HepG2 (cell line): ENCODE data around the gene TEX19. TPM values are rescaled to one million over a fixed set of nuclear protein-coding genes. Genes with fewer than 3 reads are reported as not detected.

Experiments
- GATAD2A ChIP-seq: IDR thresholded peaks from 2 replicates; pipeline ENCODE4 v1.6.1; 2016
- GTF2F1 ChIP-seq: fragments of 150-350 bp; IDR thresholded peaks from 2 replicates; pipeline ENCODE4 v1.6.1; 2014; ENCODE audit warnings: low read length
- JARID2 ChIP-seq: sonication (generic); formaldehyde crosslinking; IDR thresholded peaks from 2 replicates; pipeline ENCODE4 v1.8.1; 2023; ENCODE audit warnings: missing genetic modification reagents, inconsistent platforms; ENCODE audit not compliant: insufficient replicate concordance
- KDM3A ChIP-seq: IDR thresholded peaks from 2 replicates; pipeline ENCODE4 v1.6.1; 2018; ENCODE audit warnings: low read depth, missing compliant biosample characterization
- NCOR1 ChIP-seq: fragments of 200-600 bp; sonication (generic); IDR thresholded peaks from 2 replicates; pipeline ENCODE4 v1.7.0; 2017; ENCODE audit warnings: antibody characterized with exemption, low read length, borderline replicate concordance
- SIX1 ChIP-seq: sonication (generic); formaldehyde crosslinking; IDR thresholded peaks from 2 replicates; pipeline ENCODE4 v1.4.0; 2020; ENCODE audit warnings: missing genetic modification reagents, borderline replicate concordance
- YEATS2 ChIP-seq: sonication (generic); formaldehyde crosslinking; IDR thresholded peaks from 2 replicates; pipeline ENCODE4 v1.4.0; 2020; ENCODE audit warnings: missing genetic modification reagents, borderline replicate concordance
- ZNF318 ChIP-seq: sonication (generic); formaldehyde crosslinking; IDR thresholded peaks from 2 replicates; pipeline ENCODE4 v1.4.0; 2020; ENCODE audit warnings: mild to moderate bottlenecking, missing genetic modification reagents
- ZNF530 ChIP-seq: sonication (generic); formaldehyde crosslinking; IDR thresholded peaks from 2 replicates; pipeline ENCODE4 v1.5.0; 2020; ENCODE audit warnings: low read depth, mild to moderate bottlenecking, missing genetic modification reagents
- ZNF737 ChIP-seq: sonication (generic); formaldehyde crosslinking; IDR thresholded peaks from 2 replicates; pipeline ENCODE4 v1.5.0; 2020; ENCODE audit warnings: missing genetic modification reagents, mild to moderate bottlenecking, borderline replicate concordance
- polyA plus RNA-seq, 8 experiments: library from polyadenylated mRNA; depleted of rRNA in 3 of 8; stranded (reverse) in 7 of 8; unstranded in 1 of 8; fragments of >200 nt; fragmentation: Illumina TruSeq in 4 of 8; extraction: Trizol in 4 of 8; gene quantifications; 2 replicates each; pipeline versions ENCODE4 v1.2.1 to v1.2.3, GENCODE V29; 2011 to 2016; ENCODE audit warnings: low read depth in 4 of 8, missing spikeins in 1 of 8, mixed read lengths in 1 of 8; ENCODE audit not compliant: insufficient read depth in 1 of 8
- total RNA-seq, 5 experiments: library from RNA; depleted of rRNA; stranded (reverse); fragments of >200 nt; fragmentation: Illumina TruSeq; extraction: Trizol; gene quantifications; 2 replicates each; pipeline ENCODE4 v1.2.3, GENCODE V29; 2016; ENCODE audit warnings: low read depth in 1 of 5
- TF ChIP-seq, protein P1 (sequence below): sonication (generic); formaldehyde crosslinking; IDR thresholded peaks from 2 replicates; pipeline ENCODE4 v1.4.0; 2020; ENCODE audit warnings: missing genetic modification reagents
- TF ChIP-seq, protein P2 (sequence below): sonication (generic); formaldehyde crosslinking; IDR thresholded peaks from 2 replicates; pipeline ENCODE4 v1.4.0; 2020; ENCODE audit warnings: missing genetic modification reagents
- TF ChIP-seq, protein P3 (sequence below): sonication (generic); formaldehyde crosslinking; IDR thresholded peaks from 2 replicates; pipeline ENCODE4 v1.5.0; 2020; ENCODE audit warnings: mild to moderate bottlenecking, missing genetic modification reagents, moderate library complexity
- TF ChIP-seq, protein P4 (sequence below): sonication (generic); formaldehyde crosslinking; IDR thresholded peaks from 2 replicates; pipeline ENCODE4 v1.4.0; 2020; ENCODE audit warnings: mild to moderate bottlenecking, missing genetic modification reagents, borderline replicate concordance

The TEX19 gene
- total and polyA plus RNA-seq, 2 of the 13 experiments (the other 11 are each of a cell fraction or from before 2014, with no cell fraction given) = 1.3 to 6.0 TPM

- TF ChIP-seq, protein P1, sequence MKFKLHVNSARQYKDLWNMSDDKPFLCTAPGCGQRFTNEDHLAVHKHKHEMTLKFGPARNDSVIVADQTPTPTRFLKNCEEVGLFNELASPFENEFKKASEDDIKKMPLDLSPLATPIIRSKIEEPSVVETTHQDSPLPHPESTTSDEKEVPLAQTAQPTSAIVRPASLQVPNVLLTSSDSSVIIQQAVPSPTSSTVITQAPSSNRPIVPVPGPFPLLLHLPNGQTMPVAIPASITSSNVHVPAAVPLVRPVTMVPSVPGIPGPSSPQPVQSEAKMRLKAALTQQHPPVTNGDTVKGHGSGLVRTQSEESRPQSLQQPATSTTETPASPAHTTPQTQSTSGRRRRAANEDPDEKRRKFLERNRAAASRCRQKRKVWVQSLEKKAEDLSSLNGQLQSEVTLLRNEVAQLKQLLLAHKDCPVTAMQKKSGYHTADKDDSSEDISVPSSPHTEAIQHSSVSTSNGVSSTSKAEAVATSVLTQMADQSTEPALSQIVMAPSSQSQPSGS (CRISPR knock-in tag) = peak; percentile 71
- peak; percentile 78 for TF ChIP-seq GATAD2A (CRISPR knock-in tag)
- no peak for TF ChIP-seq JARID2 (CRISPR knock-in tag)
- TF ChIP-seq ZNF318 = 0 out of 2 replicates have a peak, but pooled peaks have one; percentile 49
- TF ChIP-seq YEATS2 = peak; percentile 49; the same call in 1 of the 2 replicates
- TF ChIP-seq NCOR1 = no peak
- no peak for TF ChIP-seq ZNF737 (CRISPR knock-in tag)
- TF ChIP-seq SIX1 = peak; percentile 73; the same call in 1 of the 2 replicates
- TF ChIP-seq, protein P2, sequence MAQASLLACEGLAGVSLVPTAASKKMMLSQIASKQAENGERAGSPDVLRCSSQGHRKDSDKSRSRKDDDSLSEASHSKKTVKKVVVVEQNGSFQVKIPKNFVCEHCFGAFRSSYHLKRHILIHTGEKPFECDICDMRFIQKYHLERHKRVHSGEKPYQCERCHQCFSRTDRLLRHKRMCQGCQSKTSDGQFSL (CRISPR knock-in tag) = peak; percentile 81; the same call in 1 of the 2 replicates
- TF ChIP-seq, protein P3, sequence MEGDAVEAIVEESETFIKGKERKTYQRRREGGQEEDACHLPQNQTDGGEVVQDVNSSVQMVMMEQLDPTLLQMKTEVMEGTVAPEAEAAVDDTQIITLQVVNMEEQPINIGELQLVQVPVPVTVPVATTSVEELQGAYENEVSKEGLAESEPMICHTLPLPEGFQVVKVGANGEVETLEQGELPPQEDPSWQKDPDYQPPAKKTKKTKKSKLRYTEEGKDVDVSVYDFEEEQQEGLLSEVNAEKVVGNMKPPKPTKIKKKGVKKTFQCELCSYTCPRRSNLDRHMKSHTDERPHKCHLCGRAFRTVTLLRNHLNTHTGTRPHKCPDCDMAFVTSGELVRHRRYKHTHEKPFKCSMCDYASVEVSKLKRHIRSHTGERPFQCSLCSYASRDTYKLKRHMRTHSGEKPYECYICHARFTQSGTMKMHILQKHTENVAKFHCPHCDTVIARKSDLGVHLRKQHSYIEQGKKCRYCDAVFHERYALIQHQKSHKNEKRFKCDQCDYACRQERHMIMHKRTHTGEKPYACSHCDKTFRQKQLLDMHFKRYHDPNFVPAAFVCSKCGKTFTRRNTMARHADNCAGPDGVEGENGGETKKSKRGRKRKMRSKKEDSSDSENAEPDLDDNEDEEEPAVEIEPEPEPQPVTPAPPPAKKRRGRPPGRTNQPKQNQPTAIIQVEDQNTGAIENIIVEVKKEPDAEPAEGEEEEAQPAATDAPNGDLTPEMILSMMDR (CRISPR knock-in tag) = peak; percentile 50
- TF ChIP-seq ZNF530 = no peak
- TF ChIP-seq KDM3A (CRISPR knock-in tag) = no peak
- 0 out of 2 replicates have a peak, but pooled peaks have one; percentile 20 for TF ChIP-seq GTF2F1
- TF ChIP-seq, protein P4, sequence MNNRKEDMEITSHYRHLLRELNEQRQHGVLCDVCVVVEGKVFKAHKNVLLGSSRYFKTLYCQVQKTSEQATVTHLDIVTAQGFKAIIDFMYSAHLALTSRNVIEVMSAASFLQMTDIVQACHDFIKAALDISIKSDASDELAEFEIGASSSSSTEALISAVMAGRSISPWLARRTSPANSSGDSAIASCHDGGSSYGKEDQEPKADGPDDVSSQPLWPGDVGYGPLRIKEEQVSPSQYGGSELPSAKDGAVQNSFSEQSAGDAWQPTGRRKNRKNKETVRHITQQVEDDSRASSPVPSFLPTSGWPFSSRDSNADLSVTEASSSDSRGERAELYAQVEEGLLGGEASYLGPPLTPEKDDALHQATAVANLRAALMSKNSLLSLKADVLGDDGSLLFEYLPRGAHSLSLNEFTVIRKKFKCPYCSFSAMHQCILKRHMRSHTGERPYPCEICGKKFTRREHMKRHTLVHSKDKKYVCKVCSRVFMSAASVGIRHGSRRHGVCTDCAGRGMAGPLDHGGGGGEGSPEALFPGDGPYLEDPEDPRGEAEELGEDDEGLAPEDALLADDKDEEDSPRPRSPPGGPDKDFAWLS (CRISPR knock-in tag) = peak; percentile 90; the same call in 1 of the 2 replicates
These were observed 11.7 kb downstream of the TEX19 start (continued) for GRCh38 chr17:82370471-82371332.
